Uterus (tissue), 4 donors: ENCODE results near the gene PTH1R. TPM values are rescaled to one million over a fixed set of nuclear protein-coding genes. Genes with fewer than 3 reads are reported as not detected.
A peak's percentile ranks its signal among the peaks of the same experiment; 100 is the strongest.

Experiments
- DNase-seq, 2 donors: peaks; one replicate each; pipeline ENCODE4 v3.0.0-alpha.2; 2019 to 2020
- H3K27ac ChIP-seq, 2 donors: fragments of 200-600 bp; sonication (generic); 1 replicate in 1 of 2; 2 replicates in 1 of 2; pipeline ENCODE4 v1.5.1; 2016 to 2018
- H3K27me3 ChIP-seq, 2 donors: fragments of 200-600 bp; sonication (generic); one replicate each; pipeline ENCODE4 v1.5.1; 2018 to 2019; ENCODE audit warnings: control low read depth in 1 of 2
- H3K36me3 ChIP-seq, 2 donors: fragments of 200-600 bp; sonication (generic); one replicate each; pipeline ENCODE4 v1.5.1; 2019; ENCODE audit warnings: control low read depth in 1 of 2
- H3K4me1 ChIP-seq, 2 donors: fragments of 200-600 bp; sonication (generic); one replicate each; pipeline ENCODE4 v1.5.1; 2018 to 2019; ENCODE audit warnings: control low read depth in 1 of 2
- H3K4me3 ChIP-seq, 2 donors: fragments of 200-600 bp; sonication (generic); 1 replicate in 1 of 2; 2 replicates in 1 of 2; pipeline ENCODE4 v1.5.1; 2018 to 2019; ENCODE audit warnings: mild to moderate bottlenecking in 1 of 2
- H3K9me3 ChIP-seq, 2 donors: fragments of 200-600 bp; sonication (generic); one replicate each; pipeline ENCODE4 v1.5.1; 2019; ENCODE audit warnings: control low read depth in 1 of 2
- POLR2A ChIP-seq, 2 donors: fragments of 450-650 bp; IDR thresholded peaks; one replicate each; pipeline ENCODE4 v1.6.1; 2016; ENCODE audit warnings: antibody characterized with exemption in 2 of 2, mild to moderate bottlenecking in 1 of 2, moderate library complexity in 1 of 2
- intact Hi-C: fragments of 100-400 bp; cut with DNase I; formaldehyde crosslinking; loops from one replicate; pipeline ENCODE4 v1.15.1; 2023; ENCODE audit warnings: low total_unique reads
- total RNA-seq, 4 donors: library from RNA; depleted of rRNA in 3 of 4; stranded (reverse); fragments of >200 nt in 3 of 4; gene quantifications; one replicate each; pipeline versions ENCODE4 v1.1.0 to v1.2.4, GENCODE V29; 2014 to 2023
- TF ChIP-seq, protein P1 (sequence below), 4 experiments: fragments of 200-600 bp in 2 of 4; fragments of 450-650 bp in 2 of 4; sonication (generic) in 2 of 4; IDR thresholded peaks; one replicate each; pipeline ENCODE4 v1.5.1; 2016 to 2019; ENCODE audit warnings: antibody characterized with exemption in 4 of 4, mild to moderate bottlenecking in 2 of 4, moderate library complexity in 1 of 4
- donor health status: DM: yes; HTN: yes; CAD: no.

PTH1R gene
- total RNA-seq, 4 donors from 2014 or later, result 0.51 to 29.9 (median 18.9) TPM

DNA sequence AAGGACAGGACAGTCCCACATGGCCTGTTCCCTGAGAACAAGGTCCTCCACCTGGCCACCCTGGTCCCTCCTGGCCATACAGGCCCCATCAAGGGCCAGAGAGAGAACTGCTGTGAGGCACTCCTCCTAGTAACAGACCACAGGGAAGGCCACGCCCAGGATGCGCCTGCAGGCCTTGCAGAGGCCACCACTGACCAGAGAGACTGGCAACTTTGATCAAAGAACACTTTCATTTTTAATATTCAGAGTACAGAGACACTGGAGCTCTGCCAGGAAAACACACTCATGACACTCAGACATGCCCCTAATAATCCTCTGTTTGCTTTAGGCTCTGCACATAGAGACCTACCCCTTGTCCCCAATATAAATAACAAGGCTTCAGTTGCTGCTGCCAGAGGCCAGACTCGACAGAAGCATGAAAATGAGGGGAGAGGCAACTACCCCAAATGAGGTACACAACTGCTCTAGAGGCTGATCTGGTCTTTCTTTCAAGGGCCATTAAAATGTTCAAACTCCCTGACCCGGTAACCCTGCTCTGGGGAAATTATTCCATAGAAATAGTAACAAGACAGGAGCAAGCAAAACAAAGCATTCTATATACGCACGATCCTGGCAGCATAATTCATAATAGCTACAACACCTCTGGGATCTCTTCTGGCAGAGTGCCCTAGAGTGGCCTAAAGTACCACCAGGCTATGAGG, 54.3 kb downstream of the PTH1R start:
- Histone ChIP-seq H3K4me3 (no peak overlapping the region), H3K9me3 (no peaks in the 10 kb centered on the region), H3K27me3 (no peaks in the 10 kb centered on the region), H3K27ac (peak overlapping the region; percentile 75 to 93), H3K4me1 (peaks cover 14 to 55% of the 10 kb centered on the region in 2 donors), H3K36me3 (no peaks in the 10 kb centered on the region)
- peak in 1 of 2 donors; percentile 67 for DNase-seq
- intact Hi-C loops, result no loop called here
- TF ChIP-seq, protein P1, sequence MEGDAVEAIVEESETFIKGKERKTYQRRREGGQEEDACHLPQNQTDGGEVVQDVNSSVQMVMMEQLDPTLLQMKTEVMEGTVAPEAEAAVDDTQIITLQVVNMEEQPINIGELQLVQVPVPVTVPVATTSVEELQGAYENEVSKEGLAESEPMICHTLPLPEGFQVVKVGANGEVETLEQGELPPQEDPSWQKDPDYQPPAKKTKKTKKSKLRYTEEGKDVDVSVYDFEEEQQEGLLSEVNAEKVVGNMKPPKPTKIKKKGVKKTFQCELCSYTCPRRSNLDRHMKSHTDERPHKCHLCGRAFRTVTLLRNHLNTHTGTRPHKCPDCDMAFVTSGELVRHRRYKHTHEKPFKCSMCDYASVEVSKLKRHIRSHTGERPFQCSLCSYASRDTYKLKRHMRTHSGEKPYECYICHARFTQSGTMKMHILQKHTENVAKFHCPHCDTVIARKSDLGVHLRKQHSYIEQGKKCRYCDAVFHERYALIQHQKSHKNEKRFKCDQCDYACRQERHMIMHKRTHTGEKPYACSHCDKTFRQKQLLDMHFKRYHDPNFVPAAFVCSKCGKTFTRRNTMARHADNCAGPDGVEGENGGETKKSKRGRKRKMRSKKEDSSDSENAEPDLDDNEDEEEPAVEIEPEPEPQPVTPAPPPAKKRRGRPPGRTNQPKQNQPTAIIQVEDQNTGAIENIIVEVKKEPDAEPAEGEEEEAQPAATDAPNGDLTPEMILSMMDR (IDR thresholded peaks at IDR 0.05), result no peak
- TF ChIP-seq POLR2A (IDR thresholded peaks at IDR 0.05), result no peak

DNA sequence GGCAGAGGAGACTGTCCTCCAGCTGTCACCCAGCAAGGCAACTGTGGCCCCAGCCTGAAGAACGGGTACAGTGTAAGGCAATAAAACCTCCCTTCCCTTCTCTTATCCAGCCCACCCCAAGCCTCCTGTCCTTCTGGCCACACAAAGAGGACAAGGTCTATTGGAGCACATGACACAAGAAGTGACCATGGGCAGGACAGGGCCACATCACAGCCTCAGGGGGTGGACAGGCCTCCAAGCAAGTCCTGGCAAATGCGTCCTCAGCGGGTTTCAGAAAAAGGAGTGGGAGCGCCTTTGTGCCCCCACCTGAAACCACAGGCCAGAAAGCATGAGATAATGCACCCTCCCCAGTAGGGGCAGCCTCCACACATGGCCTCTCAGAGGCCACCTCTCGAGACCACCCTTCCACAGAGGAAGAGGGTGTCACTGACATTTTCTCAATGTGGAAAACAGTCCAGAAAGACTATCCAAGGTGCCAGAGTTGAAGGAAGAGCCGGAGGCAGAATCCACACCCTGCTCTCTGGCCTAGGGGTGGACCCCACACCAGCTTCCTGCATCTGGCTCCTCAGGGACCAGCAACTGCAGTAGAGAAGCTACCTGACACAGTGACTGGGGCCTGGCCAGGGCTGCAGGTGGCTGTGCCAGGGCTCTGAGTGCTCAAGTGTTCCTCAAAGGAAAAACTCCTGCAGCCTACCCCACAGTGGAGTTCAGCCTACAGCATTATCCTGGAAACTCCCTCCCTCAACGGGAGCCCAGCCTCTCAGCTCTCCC, 55.1 kb downstream of the PTH1R start:
- H3K4me1 ChIP-seq, result peaks cover 14 to 55% of the 10 kb centered on the region in 2 donors
- intact Hi-C loops, result no loop called here
- no peak overlapping the region for H3K4me3 ChIP-seq
- no peaks in the 10 kb centered on the region for H3K36me3 ChIP-seq
- no peaks in the 10 kb centered on the region for H3K9me3 ChIP-seq
- TF ChIP-seq, protein P1 (IDR thresholded peaks at IDR 0.05), result no peak
- no peak for TF ChIP-seq POLR2A (IDR thresholded peaks at IDR 0.05)
- H3K27ac ChIP-seq, result peak overlapping the region; percentile 75 to 93
- no peaks in the 10 kb centered on the region for H3K27me3 ChIP-seq
- DNase-seq, result no peak

DNA sequence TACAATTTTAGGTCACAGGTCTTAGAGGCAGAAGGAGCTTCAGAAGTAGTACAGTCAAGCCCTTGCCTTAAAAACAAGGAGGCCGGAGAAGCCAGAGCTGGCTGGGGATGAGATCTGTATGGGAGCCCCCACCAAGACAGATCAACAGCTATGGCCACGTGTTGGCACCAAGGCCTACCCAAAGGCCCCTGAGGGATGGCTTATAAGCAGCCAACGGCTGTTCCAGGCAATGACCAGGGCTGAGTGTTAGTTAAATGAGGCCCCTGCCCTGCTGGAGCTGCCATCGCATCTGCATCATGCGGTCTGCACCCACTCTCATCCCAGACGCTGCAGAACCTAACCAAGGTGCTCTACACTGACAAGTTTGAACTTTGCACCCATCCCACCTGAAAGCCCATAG, 55.7 kb downstream of the PTH1R start:
- Histone ChIP-seq H3K4me1 (peaks cover 14 to 55% of the 10 kb centered on the region in 2 donors), H3K4me3 (no peak overlapping the region), H3K27ac (peak overlapping the region; percentile 75 to 93), H3K36me3 (no peaks in the 10 kb centered on the region), H3K27me3 (no peaks in the 10 kb centered on the region), H3K9me3 (no peaks in the 10 kb centered on the region)
- TF ChIP-seq POLR2A (IDR thresholded peaks at IDR 0.05), result no peak
- TF ChIP-seq, protein P1 (IDR thresholded peaks at IDR 0.05), result no peak
- intact Hi-C loops, result no loop called here
- DNase-seq, result no peak

DNA sequence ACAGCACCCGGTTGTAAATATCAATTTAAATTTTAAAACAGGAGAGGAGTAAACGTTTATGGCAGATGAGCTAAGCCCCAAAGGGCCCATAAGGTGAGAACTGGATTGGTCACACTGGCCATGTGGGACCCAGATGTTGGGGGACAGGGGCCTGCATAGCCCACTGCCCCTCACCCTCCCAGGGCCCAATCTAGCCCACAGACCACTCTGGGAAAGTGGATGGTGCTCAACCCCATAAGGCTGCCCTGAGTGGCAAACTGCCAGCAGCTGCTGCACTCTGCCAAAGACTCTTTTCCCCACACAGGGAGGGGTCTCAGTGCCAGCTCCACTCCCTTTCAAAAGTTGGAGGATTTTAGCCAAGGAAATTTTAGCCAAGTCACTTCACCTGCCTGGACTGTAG, 56.6 kb downstream of the PTH1R start:
- no peaks in the 10 kb centered on the region for H3K9me3 ChIP-seq
- TF ChIP-seq, protein P1 (IDR thresholded peaks at IDR 0.05), result no peak
- no peak for DNase-seq
- no peaks in the 10 kb centered on the region for H3K27me3 ChIP-seq
- no peaks in the 10 kb centered on the region for H3K36me3 ChIP-seq
- peak overlapping the region; percentile 75 to 93 for H3K27ac ChIP-seq
- no peak overlapping the region for H3K4me3 ChIP-seq
- intact Hi-C loops, result no loop called here
- peaks cover 14 to 55% of the 10 kb centered on the region in 2 donors for H3K4me1 ChIP-seq
